ENCODE data around the gene ANO10. TPM values are rescaled to one million over a fixed set of nuclear protein-coding genes. Genes with fewer than 3 reads are reported as not detected.

Gene ANO10
- total and polyA plus RNA-seq, 2 donors (not counting 3 experiments of a cell fraction or from before 2014, with no cell fraction given) = 28.4 to 45.8 TPM

DNA sequence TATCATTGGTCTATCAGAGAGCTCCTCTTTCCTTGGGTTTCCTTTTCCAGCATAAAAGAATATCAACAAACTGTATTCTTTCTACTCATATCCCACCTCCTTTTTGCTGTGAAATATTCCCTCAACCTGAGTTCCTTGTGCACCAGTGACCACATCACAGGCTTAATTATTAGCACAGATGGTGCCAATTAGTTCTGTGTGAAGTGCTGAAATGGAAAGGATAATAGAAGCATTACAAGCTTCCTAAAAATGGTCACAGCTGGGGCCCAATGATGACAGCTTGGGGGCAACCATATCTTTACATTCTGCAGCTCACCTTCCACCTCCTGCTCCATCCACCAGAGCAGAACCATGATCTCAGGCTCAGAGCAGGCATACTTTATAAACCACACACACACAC lies 84.6 kb downstream of the ANO10 start:
- CTCF ChIA-PET = interaction anchor here (3.4 kb wide), 1 partner anchor 14 kb away, joined by 11 read pairs; no protein-coding TSS in a partner anchor

More for the DNA sequence above, 84.6 kb downstream of the ANO10 start:
- no peak overlapping the region for H3K4me2 ChIP-seq (ENCODE audit: insufficient read depth, low read length)
- no peaks in the 10 kb centered on the region for H3K9me1 ChIP-seq (replicated peaks; ENCODE audit: control insufficient read depth, extremely low read depth, insufficient read depth, low read length)
- DNase-seq (ENCODE audit: low read depth, low spot score) = no peak
- H3K9me3 ChIP-seq (replicated peaks; ENCODE audit: control insufficient read depth, insufficient read depth, low read length) = no peaks in the 10 kb centered on the region
- no peak for FAIRE-seq
- TF ChIP-seq FOS (IDR thresholded peaks at IDR 0.05; ENCODE audit: borderline replicate concordance, insufficient read depth, low read length) (no peak), GATA2 (IDR thresholded peaks at IDR 0.05; ENCODE audit: insufficient read depth, insufficient read length, low read depth, low read length) (no peak), POLR2AphosphoS5 (IDR thresholded peaks at IDR 0.05; ENCODE audit: insufficient read depth, low read depth, low read length) (no peak), EZH2 (IDR thresholded peaks at IDR 0.05; ENCODE audit: borderline replicate concordance, low read depth, low read length, severe bottlenecking) (no peak), JUN (IDR thresholded peaks at IDR 0.05; ENCODE audit: borderline replicate concordance, insufficient read depth, insufficient read length, low read depth) (no peak), MYC (IDR thresholded peaks at IDR 0.05; ENCODE audit: low read depth, low read length) (no peak), POLR2A (IDR thresholded peaks at IDR 0.05; ENCODE audit: low read depth, low read length) (no peak)
- TF ChIP-seq, protein P1, sequence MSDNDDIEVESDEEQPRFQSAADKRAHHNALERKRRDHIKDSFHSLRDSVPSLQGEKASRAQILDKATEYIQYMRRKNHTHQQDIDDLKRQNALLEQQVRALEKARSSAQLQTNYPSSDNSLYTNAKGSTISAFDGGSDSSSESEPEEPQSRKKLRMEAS (IDR thresholded peaks at IDR 0.05; ENCODE audit: insufficient read depth, insufficient read length) = no peak
- TF ChIP-seq, protein P2, sequence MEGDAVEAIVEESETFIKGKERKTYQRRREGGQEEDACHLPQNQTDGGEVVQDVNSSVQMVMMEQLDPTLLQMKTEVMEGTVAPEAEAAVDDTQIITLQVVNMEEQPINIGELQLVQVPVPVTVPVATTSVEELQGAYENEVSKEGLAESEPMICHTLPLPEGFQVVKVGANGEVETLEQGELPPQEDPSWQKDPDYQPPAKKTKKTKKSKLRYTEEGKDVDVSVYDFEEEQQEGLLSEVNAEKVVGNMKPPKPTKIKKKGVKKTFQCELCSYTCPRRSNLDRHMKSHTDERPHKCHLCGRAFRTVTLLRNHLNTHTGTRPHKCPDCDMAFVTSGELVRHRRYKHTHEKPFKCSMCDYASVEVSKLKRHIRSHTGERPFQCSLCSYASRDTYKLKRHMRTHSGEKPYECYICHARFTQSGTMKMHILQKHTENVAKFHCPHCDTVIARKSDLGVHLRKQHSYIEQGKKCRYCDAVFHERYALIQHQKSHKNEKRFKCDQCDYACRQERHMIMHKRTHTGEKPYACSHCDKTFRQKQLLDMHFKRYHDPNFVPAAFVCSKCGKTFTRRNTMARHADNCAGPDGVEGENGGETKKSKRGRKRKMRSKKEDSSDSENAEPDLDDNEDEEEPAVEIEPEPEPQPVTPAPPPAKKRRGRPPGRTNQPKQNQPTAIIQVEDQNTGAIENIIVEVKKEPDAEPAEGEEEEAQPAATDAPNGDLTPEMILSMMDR (IDR thresholded peaks at IDR 0.05; ENCODE audit: extremely low read depth in 1 of 2, insufficient read depth in 1 of 2, low read depth in 1 of 2, low read length in 2 of 2) = no peak
- no peaks in the 10 kb centered on the region for H3K27me3 ChIP-seq (ENCODE audit: control insufficient read depth in 2 of 2, insufficient read depth in 2 of 2, low read length in 2 of 2)
- H4K20me1 ChIP-seq (replicated peaks; ENCODE audit: control insufficient read depth, extremely low read depth, insufficient read depth, low read length) = no peaks in the 10 kb centered on the region
- POLR2A ChIA-PET = no interaction called here
- H3K4me1 ChIP-seq (ENCODE audit: control insufficient read depth, extremely low read depth, insufficient read depth, low read length) = peaks cover 7% of the 10 kb centered on the region
- no peak overlapping the region for H2AFZ ChIP-seq (ENCODE audit: low read depth, low read length)
- intact Hi-C loops (cut with micrococcal nuclease) = no loop called here
- no peak overlapping the region for H3K4me3 ChIP-seq (replicated peaks in 1 of 3; ENCODE audit: insufficient read depth in 1 of 3, low read depth in 1 of 3, low read length in 3 of 3)
- H3K36me3 ChIP-seq (ENCODE audit: control insufficient read depth in 2 of 2, extremely low read depth in 1 of 2, insufficient read depth in 2 of 2, low read length in 2 of 2) = no peaks in the 10 kb centered on the region
- BruUV-seq (replicated peaks) = no TSS peak
- no peak overlapping the region for H3K27ac ChIP-seq (ENCODE audit: insufficient read depth, low read depth, low read length)
- dilution Hi-C loops (cut with MboI; ENCODE audit: extremely low pct_ligation_motif_present, low sequenced_read_pairs) = no loop called here
- H3K79me2 ChIP-seq (ENCODE audit: control insufficient read depth, insufficient read depth, low read length) = no peaks in the 10 kb centered on the region
- H3K9ac ChIP-seq (replicated peaks; ENCODE audit: extremely low read depth, insufficient read depth, low read length) = no peak overlapping the region
